ENCODE results near the gene SFTA2.

DNA sequence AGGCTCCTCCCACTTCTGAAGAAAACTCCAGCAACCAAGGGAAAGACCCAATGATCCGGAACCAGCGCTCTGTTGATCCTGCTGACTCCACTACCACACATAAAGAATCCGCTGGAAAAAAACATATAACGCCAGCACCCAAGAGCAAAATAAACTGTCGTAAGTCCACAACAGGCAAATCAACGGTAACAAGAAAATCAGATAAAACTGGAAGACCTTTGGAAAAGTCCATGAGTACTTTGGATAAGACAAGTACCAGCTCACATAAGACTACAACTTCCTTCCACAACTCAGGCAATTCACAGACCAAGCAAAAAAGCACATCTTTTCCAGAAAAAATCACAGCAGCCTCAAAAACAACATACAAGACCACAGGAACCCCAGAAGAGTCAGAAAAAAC, 16.8 kb upstream of the SFTA2 start:
- TF ChIP-seq CTCF (IDR thresholded peaks at IDR 0.05; ENCODE audit: insufficient read depth, low read length) (no peak), POLR2AphosphoS5 (IDR thresholded peaks at IDR 0.05; ENCODE audit: low read depth) (no peak), REST (IDR thresholded peaks at IDR 0.05; ENCODE audit: insufficient replicate concordance, low read depth) (no peak)
